Left lobe of liver (tissue), 2 donors: ENCODE measurements around the gene PAX8. TPM values are rescaled to one million over a fixed set of nuclear protein-coding genes. Genes with fewer than 3 reads are reported as not detected.
A peak's percentile ranks its signal among the peaks of the same experiment; 100 is the strongest.

ENCODE experiments used
- ATAC-seq: fragments of 200-7000 bp; cut with Tn5 transposase; one replicate; pipeline ENCODE4 v1.9.1; 2020; ENCODE audit warnings: mild to moderate bottlenecking, moderate library complexity
- DNase-seq: peaks from one replicate; pipeline ENCODE4 v3.0.0-alpha.2; 2020; ENCODE audit warnings: low spot score
- total RNA-seq: library from RNA; stranded (reverse); gene quantifications from one replicate; pipeline ENCODE4 v1.2.1, GENCODE V29; 2021
- donor health status: DM: no; HTN: no; CAD: no; lungs with moderate emphysema.
- donor health status: DM: no; HTN: yes; CAD: no.

PAX8 gene
- total RNA-seq, 1 donor from 2014 or later = 0.65 TPM

- no peak for ATAC-seq
- DNase-seq = no peak
Measured at GRCh38 chr2:113268621-113269360, 9.9 kb downstream of the PAX8 start.

GRCh38 chr2:113266431-113266830 lies 12.3 kb downstream of the PAX8 start:
- ATAC-seq = no peak
- DNase-seq = no peak

DNA sequence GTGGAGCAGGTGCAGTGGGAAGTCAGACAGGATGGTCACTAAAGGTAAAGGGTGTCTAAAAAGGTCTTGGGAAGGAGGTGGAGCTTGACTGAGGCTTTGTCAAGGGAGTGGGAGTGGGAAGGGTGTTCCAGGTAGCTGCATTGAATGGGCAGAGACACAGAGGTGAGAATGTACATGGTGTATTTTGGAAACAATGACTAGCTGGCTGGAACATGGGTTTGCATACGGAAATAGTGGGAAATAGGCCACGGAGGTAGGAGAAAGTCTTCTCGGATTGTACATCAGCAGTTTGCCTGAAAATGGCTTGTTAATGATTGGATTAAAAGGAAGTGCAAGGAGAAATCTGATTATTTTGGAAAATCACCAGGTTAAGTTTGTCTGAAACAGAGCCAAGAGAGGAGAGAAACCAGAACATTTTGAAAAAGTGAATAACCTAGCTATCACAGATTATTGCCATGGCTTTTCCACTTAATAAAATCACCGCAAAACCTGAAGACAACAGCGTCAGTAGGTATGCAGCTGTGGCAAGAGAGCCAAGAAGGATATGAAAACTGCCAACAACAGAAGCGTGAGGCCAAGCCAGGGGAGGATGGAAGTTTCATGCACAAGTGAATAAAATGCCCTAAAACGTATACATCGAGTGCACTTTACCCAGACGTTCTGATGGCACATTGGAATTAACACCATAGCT lies 13.9 kb downstream of the PAX8 start:
- no peak for DNase-seq
- ATAC-seq = peak; percentile 50

GRCh38 chr2:113263546-113263945 lies 15.2 kb downstream of the PAX8 start:
- peak; percentile 20 for ATAC-seq
- DNase-seq = no peak

DNA sequence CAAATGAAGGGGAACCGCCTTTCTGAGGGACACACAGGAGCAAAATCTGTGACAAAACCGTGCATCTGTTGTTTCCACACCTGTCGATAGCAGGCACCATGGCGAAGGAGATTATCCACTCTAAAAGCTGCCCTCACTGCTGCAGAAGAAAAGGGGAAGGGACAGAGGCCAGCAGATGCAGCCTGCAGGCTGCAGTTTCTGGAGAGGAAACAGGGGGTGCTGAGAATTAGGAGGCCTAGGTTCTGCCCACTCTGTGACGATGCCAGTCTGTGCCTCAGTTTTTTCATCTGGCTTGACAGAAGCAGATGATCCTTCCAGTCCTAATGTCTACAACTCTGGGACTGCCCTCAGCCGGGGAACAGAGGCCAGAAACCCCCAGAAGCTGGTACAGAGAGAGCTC lies 17.7 kb downstream of the PAX8 start:
- ATAC-seq (no peak), DNase-seq (no peak)

DNA sequence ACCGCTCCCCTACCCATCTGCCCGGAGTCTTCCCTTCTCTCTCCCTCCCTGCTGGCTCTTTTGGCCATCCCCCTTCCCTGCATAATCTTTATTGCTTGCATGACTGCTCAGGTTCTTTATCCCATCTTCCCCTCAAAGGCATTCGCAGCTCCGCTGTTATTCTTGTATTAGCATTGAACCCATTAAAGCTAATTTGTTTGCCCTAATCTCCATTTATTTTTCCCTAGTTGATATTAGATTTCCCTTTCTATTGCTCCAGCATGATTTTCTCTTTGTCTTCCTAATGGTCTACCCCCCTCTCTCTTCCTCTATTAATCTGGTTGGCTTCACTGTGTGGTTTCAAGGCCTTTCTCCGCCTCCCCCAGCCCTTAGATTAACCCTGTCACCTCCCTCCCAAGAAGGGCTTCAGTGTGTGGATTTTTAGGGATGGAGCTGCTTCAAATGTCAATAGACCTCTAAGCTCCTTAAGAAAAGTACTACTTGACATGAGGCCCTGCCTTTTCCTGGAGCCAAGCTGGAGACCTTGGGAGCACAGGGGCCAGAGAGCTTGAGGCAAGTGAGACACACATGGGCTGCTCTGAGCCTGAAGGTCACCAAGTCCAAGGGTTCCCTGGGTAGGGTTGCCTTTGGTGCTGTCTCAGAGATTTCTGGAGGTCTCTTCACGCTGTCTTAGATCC lies 20.1 kb downstream of the PAX8 start:
- ATAC-seq (no peak), DNase-seq (no peak)

GRCh38 chr2:113257516-113258264 lies 21.0 kb downstream of the PAX8 start:
- no peak for DNase-seq
- ATAC-seq = no peak

- no peak for ATAC-seq
- DNase-seq = no peak
Measured at GRCh38 chr2:113255140-113256070, 23.3 kb downstream of the PAX8 start.

GRCh38 chr2:113253453-113253852 lies 25.3 kb downstream of the PAX8 start:
- no peak for DNase-seq
- no peak for ATAC-seq

GRCh38 chr2:113252047-113252590 lies 26.6 kb downstream of the PAX8 start:
- ATAC-seq (no peak), DNase-seq (no peak)

DNA sequence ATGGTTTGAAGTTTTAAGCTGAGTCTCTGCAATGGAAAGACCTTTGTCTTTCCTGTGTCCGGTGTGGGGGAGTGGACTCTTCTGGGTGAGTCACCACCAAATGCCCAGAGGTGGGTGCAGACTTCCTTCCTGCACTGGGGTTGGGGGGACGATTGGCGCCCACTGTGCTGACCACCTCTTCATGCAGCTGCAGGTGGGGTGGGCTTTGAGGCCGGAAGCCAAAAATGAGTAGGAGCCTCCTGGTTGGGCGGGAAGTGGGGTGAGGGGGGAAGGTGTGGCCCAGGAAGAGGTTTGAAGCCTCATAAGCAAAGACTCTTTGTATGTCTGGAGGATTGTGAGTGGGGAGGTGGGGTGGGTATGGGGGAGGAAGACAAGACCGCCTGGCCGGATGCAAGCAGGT lies 27.6 kb downstream of the PAX8 start:
- DNase-seq (no peak), ATAC-seq (no peak)

DNA sequence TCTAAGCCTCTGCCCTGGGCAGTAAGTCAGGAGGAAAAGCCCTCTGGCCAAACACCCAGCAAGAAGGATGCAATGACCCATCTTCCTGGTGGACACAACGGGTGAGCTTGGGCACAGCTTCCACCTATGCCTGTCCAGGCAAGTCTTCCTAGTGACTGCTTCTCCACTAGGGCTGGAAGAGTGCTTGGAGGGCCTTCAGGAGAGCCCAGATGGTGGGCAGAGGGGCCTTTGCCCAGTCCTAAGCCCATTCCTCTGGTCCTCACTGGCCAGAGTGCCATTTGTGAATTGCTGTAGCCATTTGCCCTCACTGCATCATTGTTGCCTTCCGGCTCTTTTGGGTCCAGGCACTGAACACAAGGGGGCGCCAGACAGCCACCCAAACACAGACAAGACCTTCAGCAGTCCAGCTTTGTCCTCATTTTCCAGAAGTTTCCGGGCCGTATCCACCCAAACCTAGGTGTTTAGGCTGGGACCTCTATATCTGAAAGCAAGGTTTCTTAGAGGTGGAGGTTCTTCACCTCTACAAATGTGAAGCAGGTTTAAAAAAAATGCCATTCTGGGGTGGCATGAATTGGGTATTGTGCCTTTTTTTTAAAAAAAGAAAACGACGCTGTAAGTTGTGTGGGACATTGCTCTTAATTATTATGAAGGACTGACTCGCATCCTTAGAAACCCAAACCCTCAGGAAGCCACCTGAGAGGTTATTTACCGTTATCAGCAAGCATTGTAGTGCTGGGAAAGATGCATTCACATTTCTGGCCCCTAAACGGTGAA lies 29.5 kb downstream of the PAX8 start:
- DNase-seq = peak; percentile 88
- peak; percentile 82 for ATAC-seq

- DNase-seq (no peak), ATAC-seq (no peak)
Measured at GRCh38 chr2:113246606-113247005, 32.1 kb downstream of the PAX8 start.

DNA sequence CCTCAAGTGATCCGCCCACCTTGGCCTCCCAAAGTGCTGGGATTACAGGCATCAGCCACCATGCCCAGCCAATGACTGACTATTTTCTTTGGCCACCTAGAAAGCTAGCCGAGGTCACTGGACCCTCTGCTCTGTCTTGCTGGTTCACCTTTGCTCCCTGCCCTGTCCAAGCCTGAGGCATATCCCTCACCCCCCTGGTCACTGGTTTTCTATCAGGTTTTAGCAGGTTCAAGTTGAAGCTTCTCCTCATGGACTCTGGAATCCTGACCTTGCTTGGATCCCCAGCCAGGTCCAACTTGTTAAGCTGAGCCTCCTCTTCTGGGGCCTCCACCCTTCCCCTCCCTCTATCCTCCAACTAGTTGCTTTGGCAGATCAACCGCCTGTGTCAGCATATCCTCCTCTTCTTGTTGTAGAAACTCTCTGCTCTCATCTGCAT lies 33.4 kb downstream of the PAX8 start:
- ATAC-seq (peak; percentile 80), DNase-seq (peak; percentile 83)

- ATAC-seq (no peak), DNase-seq (no peak)
Measured at GRCh38 chr2:113242327-113242726, 36.4 kb downstream of the PAX8 start.

- no peak for ATAC-seq
Measured at GRCh38 chr2:113240915-113241911, 37.5 kb downstream of the PAX8 start.

GRCh38 chr2:113240150-113240914 lies 38.4 kb downstream of the PAX8 start:
- DNase-seq (peak; percentile 86), ATAC-seq (peak; percentile 70)

More at GRCh38 chr2:113240915-113241911, 37.5 kb downstream of the PAX8 start:
- DNase-seq = no peak
